GM21576 (cell line): ENCODE results near the gene SNX18.
"Not testable (repeated sequence)": the region's sequence is repeated elsewhere in the genome, so short reads cannot be mapped to it uniquely, and the experiment has no call there.

Source experiments
- ATAC-seq: cut with Tn5 transposase; IDR thresholded peaks from one replicate; pipeline ENCODE4 v1.9.1; 2021; ENCODE audit warnings: mild to moderate bottlenecking, moderate library complexity; ENCODE audit not compliant: unreplicated experiment

SNX18 gene

GRCh38 chr5:54519509-54519876 is 1.9 kb downstream of the SNX18 start:
- no peak for ATAC-seq

- no peak for ATAC-seq
These were observed 2.9 kb downstream of the SNX18 start for GRCh38 chr5:54520438-54520846.

GRCh38 chr5:54520940-54521339 is 3.4 kb downstream of the SNX18 start:
- no peak for ATAC-seq

GRCh38 chr5:54521856-54522479 is 4.4 kb downstream of the SNX18 start:
- no peak for ATAC-seq

- ATAC-seq = no peak
These were observed 6.0 kb downstream of the SNX18 start for GRCh38 chr5:54523534-54523933.

GRCh38 chr5:54524082-54524481 is 6.5 kb downstream of the SNX18 start:
- ATAC-seq = no peak

- no peak for ATAC-seq
These were observed 7.1 kb downstream of the SNX18 start for GRCh38 chr5:54524704-54525103.

- no peak for ATAC-seq
These were observed 7.7 kb downstream of the SNX18 start for GRCh38 chr5:54525261-54525660.

GRCh38 chr5:54525692-54526091 is 8.1 kb downstream of the SNX18 start:
- ATAC-seq = no peak

GRCh38 chr5:54526604-54527288 is 9.2 kb downstream of the SNX18 start:
- ATAC-seq = no peak

- ATAC-seq = no peak
These were observed 11.2 kb downstream of the SNX18 start for GRCh38 chr5:54528633-54529209.

- ATAC-seq = no peak
These were observed 12.0 kb downstream of the SNX18 start for GRCh38 chr5:54529565-54529964.

- ATAC-seq = no peak
These were observed 14.0 kb downstream of the SNX18 start for GRCh38 chr5:54531546-54531945.

GRCh38 chr5:54533541-54534190 is 16.1 kb downstream of the SNX18 start:
- ATAC-seq = no peak

GRCh38 chr5:54534191-54535004 is 16.8 kb downstream of the SNX18 start:
- no peak for ATAC-seq

GRCh38 chr5:54535149-54535844 is 17.7 kb downstream of the SNX18 start:
- ATAC-seq = no peak

- not testable (repeated sequence) for ATAC-seq
These were observed 18.8 kb downstream of the SNX18 start for GRCh38 chr5:54536375-54536774.

GRCh38 chr5:54536861-54537260 is 19.3 kb downstream of the SNX18 start:
- not testable (repeated sequence) for ATAC-seq

GRCh38 chr5:54537725-54538124 is 20.2 kb downstream of the SNX18 start:
- no peak for ATAC-seq

- no peak for ATAC-seq
These were observed 20.6 kb downstream of the SNX18 start for GRCh38 chr5:54538156-54538555.
